Measurements from ENCODE around the gene PRKN.

The PRKN gene

GRCh38 chr6:162712694-162713093 lies 14.9 kb downstream of the PRKN start:
- H4K20me1 ChIP-seq (ENCODE audit: insufficient read depth, low read length): no peaks in the 10 kb centered on the region
- no peaks in the 10 kb centered on the region for H3K9me2 ChIP-seq (ENCODE audit: low read depth, low read length)
- no peak overlapping the region for H3K9ac ChIP-seq (ENCODE audit: low read length)
- no peak for TF ChIP-seq CTCF (IDR thresholded peaks at IDR 0.05; ENCODE audit: low read length)
- TF ChIP-seq EZH2 (IDR thresholded peaks at IDR 0.05; ENCODE audit: borderline replicate concordance, low read length): no peak
- no peaks in the 10 kb centered on the region for H3K79me2 ChIP-seq (ENCODE audit: insufficient read depth, low read length)
- H3F3A ChIP-seq (ENCODE audit: insufficient read depth, low read length): no peaks in the 10 kb centered on the region
- H3K4me1 ChIP-seq (ENCODE audit: insufficient read depth, low read length, severe bottlenecking): no peaks in the 10 kb centered on the region
- H2AFZ ChIP-seq (ENCODE audit: low read length): no peak overlapping the region
- no peaks in the 10 kb centered on the region for H3K27me3 ChIP-seq (ENCODE audit: insufficient read depth, low read length)
- no peak overlapping the region for H3K4me2 ChIP-seq (ENCODE audit: low read length)
- no peak overlapping the region for H3K27ac ChIP-seq (ENCODE audit: low read depth, low read length, poor library complexity, severe bottlenecking)
- H3K9me3 ChIP-seq (ENCODE audit: low read length): no peaks in the 10 kb centered on the region
- H3K36me3 ChIP-seq (ENCODE audit: insufficient read depth, low read length): no peaks in the 10 kb centered on the region
- no peak overlapping the region for H3K4me3 ChIP-seq (ENCODE audit: low read depth, low read length, poor library complexity, severe bottlenecking)

- Histone ChIP-seq H3F3A (ENCODE audit: insufficient read depth, low read length) (no peaks in the 10 kb centered on the region), H3K9me3 (ENCODE audit: low read length) (no peaks in the 10 kb centered on the region), H4K20me1 (ENCODE audit: insufficient read depth, low read length) (no peaks in the 10 kb centered on the region), H2AFZ (ENCODE audit: low read length) (no peak overlapping the region), H3K27ac (ENCODE audit: low read depth, low read length, poor library complexity, severe bottlenecking) (no peak overlapping the region), H3K4me2 (ENCODE audit: low read length) (no peak overlapping the region), H3K4me1 (ENCODE audit: insufficient read depth, low read length, severe bottlenecking) (no peaks in the 10 kb centered on the region), H3K79me2 (ENCODE audit: insufficient read depth, low read length) (no peaks in the 10 kb centered on the region), H3K27me3 (ENCODE audit: insufficient read depth, low read length) (no peaks in the 10 kb centered on the region), H3K4me3 (ENCODE audit: low read depth, low read length, poor library complexity, severe bottlenecking) (no peak overlapping the region), H3K36me3 (ENCODE audit: insufficient read depth, low read length) (no peaks in the 10 kb centered on the region), H3K9ac (ENCODE audit: low read length) (no peak overlapping the region), H3K9me2 (ENCODE audit: low read depth, low read length) (no peaks in the 10 kb centered on the region)
- TF ChIP-seq EZH2 (IDR thresholded peaks at IDR 0.05; ENCODE audit: borderline replicate concordance, low read length): no peak
- no peak for TF ChIP-seq CTCF (IDR thresholded peaks at IDR 0.05; ENCODE audit: low read length)
Observed at GRCh38 chr6:162711376-162711775, 16.2 kb downstream of the PRKN start.

DNA sequence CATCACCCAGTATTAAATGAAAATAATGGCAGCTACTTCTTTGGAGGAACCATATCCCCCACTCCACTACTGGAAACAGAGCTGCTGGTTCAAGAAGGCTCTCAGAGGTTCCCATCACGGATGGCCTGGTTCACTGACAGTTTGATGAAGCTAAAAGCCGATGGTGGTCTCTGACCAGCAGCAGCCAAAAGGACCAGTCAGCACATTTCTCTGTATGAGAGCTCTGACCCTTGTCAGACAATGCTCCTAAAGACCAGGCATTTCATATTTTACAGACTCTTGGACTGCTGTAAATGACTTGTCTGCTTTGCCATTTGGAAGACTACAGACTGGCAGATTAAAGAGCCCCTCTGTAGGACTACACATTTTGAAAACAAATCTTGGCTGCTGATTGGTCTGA lies 16.6 kb downstream of the PRKN start:
- Histone ChIP-seq H3K36me3 (ENCODE audit: insufficient read depth, low read length) (no peaks in the 10 kb centered on the region), H3K27ac (ENCODE audit: low read depth, low read length, poor library complexity, severe bottlenecking) (no peak overlapping the region), H3K4me3 (ENCODE audit: low read depth, low read length, poor library complexity, severe bottlenecking) (no peak overlapping the region), H3K4me2 (ENCODE audit: low read length) (no peak overlapping the region), H3K9me3 (ENCODE audit: low read length) (no peaks in the 10 kb centered on the region), H3K9me2 (ENCODE audit: low read depth, low read length) (no peaks in the 10 kb centered on the region), H3K9ac (ENCODE audit: low read length) (no peak overlapping the region), H3K27me3 (ENCODE audit: insufficient read depth, low read length) (no peaks in the 10 kb centered on the region), H3K4me1 (ENCODE audit: insufficient read depth, low read length, severe bottlenecking) (no peaks in the 10 kb centered on the region), H3F3A (ENCODE audit: insufficient read depth, low read length) (no peaks in the 10 kb centered on the region), H4K20me1 (ENCODE audit: insufficient read depth, low read length) (no peaks in the 10 kb centered on the region), H2AFZ (ENCODE audit: low read length) (no peak overlapping the region), H3K79me2 (ENCODE audit: insufficient read depth, low read length) (no peaks in the 10 kb centered on the region)
- TF ChIP-seq EZH2 (IDR thresholded peaks at IDR 0.05; ENCODE audit: borderline replicate concordance, low read length) (no peak), CTCF (IDR thresholded peaks at IDR 0.05; ENCODE audit: low read length) (no peak)

All from OCI-LY1 (cell line).